Activated CD8-positive, alpha-beta memory T cell treated with anti-CD3 and anti-CD28 coated beads for 24 hours (primary cell): ENCODE measurements around the gene SLC22A15.
"Not testable (repeated sequence)": the region's sequence is repeated elsewhere in the genome, so short reads cannot be mapped to it uniquely, and the experiment has no call there.

ENCODE experiments used
- DNase-seq: peaks from one replicate; pipeline ENCODE4 v3.0.0-alpha.2; 2020

The SLC22A15 gene

DNA sequence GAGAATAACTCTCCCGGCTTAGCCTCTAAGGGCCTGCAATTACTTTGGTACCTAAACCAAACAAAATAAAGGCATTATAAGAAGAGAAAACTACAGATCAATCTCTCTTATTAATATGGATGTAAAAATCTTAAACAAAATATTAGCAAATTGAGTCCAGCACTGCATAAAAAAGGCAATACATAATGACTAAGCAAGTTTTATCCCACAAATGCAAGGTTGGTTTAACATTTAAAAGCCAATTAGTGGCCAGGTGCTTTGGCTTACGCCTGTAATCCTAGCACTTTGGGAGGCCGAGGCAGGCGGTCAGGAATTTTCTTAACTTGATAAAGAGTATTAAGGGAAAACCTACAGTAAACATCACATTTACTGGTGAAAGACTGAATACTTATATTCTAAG is 67.8 kb downstream of the SLC22A15 start:
- no peak for DNase-seq

GRCh38 chr1:116046933-116047332 is 70.6 kb downstream of the SLC22A15 start:
- DNase-seq: not testable (repeated sequence)

DNA sequence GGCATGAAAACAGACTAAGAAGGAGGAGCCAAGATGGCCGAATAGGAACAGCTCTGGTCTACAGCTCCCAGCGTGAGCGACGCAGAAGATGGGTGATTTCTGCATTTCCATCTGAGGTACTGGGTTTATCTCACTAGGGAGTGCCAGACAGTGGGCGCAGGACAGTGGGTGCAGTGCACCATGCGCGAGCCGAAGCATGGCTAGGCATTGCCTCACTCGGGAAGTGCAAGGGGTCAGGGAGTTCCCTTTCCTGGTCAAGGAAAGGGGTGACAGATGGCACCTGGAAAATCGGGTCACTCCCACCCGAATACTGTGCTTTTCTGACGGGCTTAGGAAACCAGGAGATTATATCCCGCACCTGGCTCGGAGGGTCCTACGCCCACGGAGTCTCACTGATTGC is 75.6 kb downstream of the SLC22A15 start:
- DNase-seq: not testable (repeated sequence)

- DNase-seq: no peak
These were observed 85.9 kb downstream of the SLC22A15 start for GRCh38 chr1:116062201-116062600.

DNA sequence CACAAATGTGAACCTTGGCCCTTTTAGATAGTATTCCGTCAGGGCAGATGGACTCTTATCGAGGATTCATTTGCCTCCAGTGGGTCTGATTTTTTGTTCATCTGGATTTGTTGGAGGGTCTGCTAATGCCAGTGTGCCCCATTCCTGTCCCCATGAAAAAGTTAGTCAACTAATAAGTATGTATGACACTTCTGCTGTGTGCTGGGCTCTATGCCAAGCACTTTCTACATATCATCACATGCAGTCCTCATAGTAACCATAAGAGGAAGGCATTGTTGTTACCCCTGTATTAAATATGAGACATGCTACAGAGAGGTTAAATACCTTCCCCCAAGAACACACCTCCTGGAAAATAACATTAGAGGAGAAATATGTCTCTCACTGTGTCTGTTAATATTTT is 88.3 kb downstream of the SLC22A15 start:
- DNase-seq: no peak

GRCh38 chr1:116066868-116067565 is 90.7 kb downstream of the SLC22A15 start:
- DNase-seq: no peak

- no peak for DNase-seq
These were observed 91.2 kb downstream of the SLC22A15 start for GRCh38 chr1:116067566-116067890.

GRCh38 chr1:116075575-116075974 is 99.3 kb downstream of the SLC22A15 start:
- DNase-seq: no peak

GRCh38 chr1:116075990-116076389 is 99.7 kb downstream of the SLC22A15 start:
- DNase-seq: no peak

GRCh38 chr1:116076831-116077230 is 100.5 kb downstream of the SLC22A15 start:
- no peak for DNase-seq

- DNase-seq: no peak
These were observed 102.4 kb downstream of the SLC22A15 start for GRCh38 chr1:116078699-116079223.

DNA sequence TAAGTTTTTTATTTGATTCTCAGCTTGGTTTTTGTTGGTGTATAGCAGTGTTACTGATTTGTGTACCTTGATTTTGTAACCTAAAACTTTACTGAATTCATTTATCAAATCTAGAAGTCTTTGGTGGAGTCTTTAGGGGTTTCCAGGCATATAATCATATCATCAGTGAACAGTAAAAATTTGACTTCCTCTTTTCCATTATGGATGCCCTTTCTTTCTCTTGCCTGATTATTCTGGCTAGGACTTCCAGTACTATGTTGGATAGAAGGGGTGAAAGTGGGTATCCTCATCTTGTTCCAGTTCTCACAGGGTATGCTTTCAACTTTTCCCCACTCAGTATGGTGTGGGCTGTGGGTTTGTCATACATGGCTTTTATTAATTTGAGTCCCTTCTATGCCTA is 111.3 kb downstream of the SLC22A15 start:
- DNase-seq: no peak

GRCh38 chr1:116089870-116090269 is 113.6 kb downstream of the SLC22A15 start:
- no peak for DNase-seq

DNA sequence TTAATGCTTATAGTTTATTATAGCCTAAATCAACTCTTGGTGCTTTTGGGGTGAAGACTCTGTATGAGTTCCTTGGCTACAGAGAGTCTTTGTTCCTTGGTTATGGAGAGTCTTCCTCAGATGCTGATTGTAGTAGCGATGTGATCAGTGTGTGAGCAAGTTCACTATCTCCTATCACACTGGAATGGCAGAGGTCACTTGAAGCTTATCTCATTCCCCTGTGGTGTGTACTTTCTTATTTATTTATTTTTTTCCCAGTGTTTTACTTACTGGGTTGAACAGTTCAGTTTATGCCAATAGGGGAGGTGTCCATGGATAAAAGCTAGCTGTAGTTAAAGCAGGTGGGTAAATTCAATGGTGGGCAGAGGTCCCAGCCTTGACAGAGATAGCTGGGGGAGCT is 114.8 kb downstream of the SLC22A15 start:
- no peak for DNase-seq

GRCh38 chr1:116092752-116093489 is 116.6 kb downstream of the SLC22A15 start:
- no peak for DNase-seq

- DNase-seq: no peak
These were observed 118.7 kb downstream of the SLC22A15 start for GRCh38 chr1:116095027-116095426.

DNA sequence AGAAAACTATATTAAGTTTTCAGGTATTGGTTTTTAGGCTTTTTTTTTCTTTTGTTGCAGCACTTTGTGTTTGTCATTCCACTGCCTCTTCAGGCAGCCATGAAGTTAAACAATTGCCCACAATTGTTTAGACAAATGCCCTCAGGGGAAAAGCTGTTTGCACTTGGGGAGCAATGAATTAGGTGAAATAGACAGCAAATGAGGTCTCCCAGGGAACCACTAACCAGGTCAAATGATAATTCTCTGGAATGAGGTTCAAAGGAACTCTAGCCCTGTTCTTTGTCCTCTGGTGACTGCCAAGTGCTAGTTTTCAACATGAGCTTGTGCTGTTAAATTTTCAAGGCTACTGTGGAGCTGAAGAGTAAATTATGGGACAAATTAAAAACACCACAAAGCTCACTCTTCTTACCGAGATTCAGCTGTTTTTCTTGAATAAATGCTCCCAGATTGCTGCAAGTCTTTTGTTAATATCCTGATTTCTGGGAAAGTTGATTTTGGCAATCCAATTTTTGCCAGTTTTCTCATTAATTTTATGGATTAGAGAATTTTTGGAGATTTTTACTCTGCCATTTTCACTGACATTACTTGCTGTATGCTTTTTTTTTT is 119.8 kb downstream of the SLC22A15 start:
- no peak for DNase-seq

- DNase-seq: no peak
These were observed 121.3 kb downstream of the SLC22A15 start for GRCh38 chr1:116097626-116098025.

DNA sequence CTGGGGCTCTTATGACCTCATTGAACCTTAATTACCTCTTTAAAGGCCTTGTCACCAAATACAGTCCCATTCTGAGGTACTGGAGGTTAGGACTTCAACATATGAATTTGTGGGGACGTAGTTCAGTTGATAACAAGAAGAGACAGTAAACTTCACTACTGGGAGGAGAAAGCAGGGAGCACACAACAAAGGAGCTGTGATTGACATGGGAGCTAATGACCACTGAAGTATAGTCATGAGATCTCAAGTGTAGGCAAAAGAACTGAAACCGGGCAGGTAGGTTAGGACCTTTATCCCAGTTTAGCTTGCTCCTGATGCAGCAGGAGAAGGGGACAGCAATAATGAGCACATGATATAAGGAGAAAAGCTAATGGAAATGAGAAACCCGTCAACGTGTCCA is 123.1 kb downstream of the SLC22A15 start:
- no peak for DNase-seq

DNA sequence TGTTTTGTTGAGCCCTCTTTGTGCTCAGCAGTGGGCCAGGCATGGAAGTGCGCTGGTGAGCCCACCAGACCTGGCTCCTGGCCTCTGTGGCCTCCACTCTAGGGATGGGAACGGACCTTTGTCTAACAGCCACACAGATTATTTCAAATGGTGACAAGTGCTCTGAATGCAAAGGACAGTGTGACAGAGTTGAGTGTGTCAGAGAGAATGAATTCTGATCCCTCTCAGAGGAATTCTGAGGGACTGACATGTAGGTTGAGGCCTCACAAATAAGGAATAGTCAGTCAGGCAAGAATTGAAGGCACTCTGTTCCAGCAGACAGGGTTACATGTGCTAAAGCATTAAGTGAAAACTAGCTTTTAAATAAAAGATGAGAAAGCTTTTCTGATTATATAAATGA is 123.6 kb downstream of the SLC22A15 start:
- no peak for DNase-seq

- no peak for DNase-seq
These were observed 128.4 kb downstream of the SLC22A15 start for GRCh38 chr1:116104667-116105066.

GRCh38 chr1:116105996-116106395 is 129.7 kb downstream of the SLC22A15 start:
- DNase-seq: no peak

DNA sequence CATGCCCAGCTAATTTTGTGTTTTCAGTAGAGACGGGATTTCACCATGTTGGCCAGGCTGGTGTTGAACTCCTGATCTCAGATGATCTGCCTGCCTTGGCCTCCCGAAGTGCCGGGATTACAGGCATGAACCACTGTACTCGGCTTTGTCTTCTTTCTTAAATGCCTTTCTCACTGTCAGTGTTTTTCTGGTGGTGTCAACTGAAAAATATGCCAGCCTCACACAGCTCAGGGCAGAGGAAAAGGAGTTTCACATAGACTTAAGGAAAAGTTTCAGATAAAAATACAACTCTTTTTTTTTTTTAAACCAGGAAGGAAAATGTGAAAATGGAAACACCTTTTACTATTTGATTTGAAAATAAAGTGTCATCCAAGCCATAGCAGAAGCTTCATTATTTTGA is 130.3 kb downstream of the SLC22A15 start:
- no peak for DNase-seq

DNA sequence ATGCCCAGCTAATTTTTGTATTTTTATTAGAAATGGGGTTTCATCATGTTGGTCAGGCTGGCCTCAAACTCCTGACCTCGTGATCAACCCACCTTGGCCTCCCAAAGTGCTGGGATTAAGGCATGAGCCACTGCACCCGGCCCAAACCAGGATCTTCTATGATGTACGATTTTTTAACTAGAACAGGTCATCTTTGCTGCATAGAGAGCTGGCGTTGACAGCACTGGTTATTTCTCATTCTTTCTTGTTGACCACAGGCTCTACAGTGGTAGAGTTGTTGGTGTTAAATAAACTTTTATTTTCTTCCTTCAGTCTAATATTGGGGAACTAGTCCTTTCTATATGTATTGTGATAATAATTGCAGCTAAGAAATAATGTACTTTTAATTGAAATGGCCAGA is 131.1 kb downstream of the SLC22A15 start:
- DNase-seq: no peak
